HCT116 (cell line): ENCODE results near the gene TRIM26.

ENCODE experiments used
- CTCF ChIP-seq, 3 experiments: fragments of 200-600 bp in 1 of 3; sonication (generic) in 1 of 3; IDR thresholded peaks in 2 of 3; conservative IDR thresholded peaks in 1 of 3; 2 replicates each; pipeline ENCODE4 v1.5.1; 2012 to 2017; ENCODE audit warnings: low read depth in 2 of 3, low read length in 2 of 3, antibody characterized with exemption in 1 of 3, borderline replicate concordance in 1 of 3, control low read depth in 1 of 3, mild to moderate bottlenecking in 1 of 3, mixed read lengths in 1 of 3, mixed run types in 1 of 3, moderate library complexity in 1 of 3; ENCODE audit not compliant: insufficient read depth in 1 of 3
- ELF1 ChIP-seq: IDR thresholded peaks from 2 replicates; pipeline ENCODE4 v1.6.1; 2012; ENCODE audit warnings: low read depth, borderline replicate concordance
- EZH2 ChIP-seq: fragments of 200-600 bp; sonication (generic); IDR thresholded peaks from 2 replicates; pipeline ENCODE4 v1.6.1; 2017; ENCODE audit warnings: antibody characterized with exemption, mixed run types
- EZH2phosphoT487 ChIP-seq: fragments of 200-600 bp; IDR thresholded peaks from 2 replicates; pipeline ENCODE4 v1.6.1; 2018; ENCODE audit warnings: antibody characterized with exemption, borderline replicate concordance
- FOSL1 ChIP-seq: IDR thresholded peaks from 2 replicates; pipeline ENCODE4 v1.6.1; 2012; ENCODE audit warnings: low read depth
- POLR2A ChIP-seq: IDR thresholded peaks from 2 replicates; pipeline ENCODE4 v1.7.0; 2011; ENCODE audit warnings: borderline replicate concordance; ENCODE audit not compliant: insufficient read depth, insufficient read length; ENCODE audit errors: extremely low read depth
- RAD21 ChIP-seq: IDR thresholded peaks from 2 replicates; pipeline ENCODE4 v1.6.1; 2012; ENCODE audit warnings: low read depth, mild to moderate bottlenecking
- REST ChIP-seq: IDR thresholded peaks from 2 replicates; pipeline ENCODE4 v1.6.1; 2012; ENCODE audit warnings: low read depth
- SRF ChIP-seq: IDR thresholded peaks from 2 replicates; pipeline ENCODE4 v1.6.1; 2012; ENCODE audit warnings: low read depth
- ZNF274 ChIP-seq: fragments of 200-500 bp; sonication (Bioruptor generic); IDR thresholded peaks from 2 replicates; pipeline ENCODE4 v1.6.1; 2014; ENCODE audit warnings: mild to moderate bottlenecking, low read depth, low read length, inconsistent platforms

GRCh38 chr6:30157999-30158398, 55.2 kb downstream of the TRIM26 start:
- TF ChIP-seq CTCF (IDR thresholded peaks at IDR 0.05 in 2 of 3, conservative IDR thresholded peaks at IDR 0.05 in 1 of 3; ENCODE audit: borderline replicate concordance in 1 of 3, insufficient read depth in 1 of 3, low read depth in 2 of 3, low read length in 2 of 3) (no peak), REST (no peak), SRF (no peak), ZNF274 (no peak), RAD21 (no peak), EZH2phosphoT487 (no peak), ELF1 (no peak), EZH2 (no peak), POLR2A (no peak), FOSL1 (no peak)
